CD4-positive, alpha-beta T cell (primary cell): ENCODE results near the gene BSND. TPM values are rescaled to one million over a fixed set of nuclear protein-coding genes. Genes with fewer than 3 reads are reported as not detected.

ENCODE experiments used
- ATAC-seq: fragments of 200-7000 bp; cut with Tn5 transposase; one replicate; pipeline ENCODE4 v1.10.0; 2022; ENCODE audit warnings: mild to moderate bottlenecking; ENCODE audit not compliant: poor library complexity
- CTCF ChIA-PET: fragments of 350-600 bp; sonication (Branson Sonifier 250); formaldehyde crosslinking; loops from one replicate; lab custom pipeline; 2021; ENCODE audit warnings: antibody characterized with exemption, inconsistent platforms; lab: Charles Lee
- POLR2A ChIA-PET: fragments of 350-600 bp; sonication (Branson Sonifier 250); formaldehyde crosslinking; loops from one replicate; lab custom pipeline; 2021; ENCODE audit warnings: antibody characterized with exemption, inconsistent platforms; lab: Charles Lee
- DNase-seq, 14 experiments: peaks; one replicate each; pipeline ENCODE4 v3.0.0-alpha.2; 2013 to 2020; ENCODE audit warnings: mixed read lengths in 2 of 14
- H3K27ac ChIP-seq, 2 donors: one replicate each; pipeline versions ENCODE4 v1.5.1 to v1.7.0; 2013; ENCODE audit warnings: low read length in 2 of 2, low read depth in 1 of 2, mild to moderate bottlenecking in 1 of 2
- H3K27me3 ChIP-seq, 2 experiments: 1 replicate in 1 of 2; 2 replicates in 1 of 2; pipeline versions ENCODE4 v1.6.1 to v1.7.0; 2013; ENCODE audit warnings: low read length in 2 of 2, control low read depth in 1 of 2, mild to moderate bottlenecking in 1 of 2, moderate library complexity in 1 of 2; ENCODE audit not compliant: insufficient read depth in 2 of 2, control insufficient read depth in 1 of 2
- H3K36me3 ChIP-seq: one replicate; pipeline ENCODE4 v1.6.1; 2013; ENCODE audit warnings: low read length, control low read depth; ENCODE audit not compliant: insufficient read depth
- H3K4me1 ChIP-seq: one replicate; pipeline ENCODE4 v1.6.1; 2013; ENCODE audit warnings: low read length, control low read depth; ENCODE audit not compliant: insufficient read depth
- H3K4me3 ChIP-seq: one replicate; pipeline ENCODE4 v1.5.1; 2013; ENCODE audit warnings: mild to moderate bottlenecking, low read length, moderate library complexity
- H3K9me3 ChIP-seq, 2 experiments: 1 replicate in 1 of 2; 2 replicates in 1 of 2; pipeline versions ENCODE4 v1.6.1 to v1.7.0; 2013; ENCODE audit warnings: low read length in 2 of 2, mild to moderate bottlenecking in 2 of 2, control low read depth in 1 of 2, moderate library complexity in 1 of 2; ENCODE audit not compliant: control insufficient read depth in 1 of 2, insufficient read depth in 1 of 2
- H3K27ac Mint-ChIP-seq: one replicate; pipeline ENCODE4 v1.8.0; 2020; ENCODE audit warnings: mixed read lengths
- H3K27me3 Mint-ChIP-seq: one replicate; pipeline ENCODE4 v1.8.0; 2021; ENCODE audit warnings: mixed read lengths
- H3K36me3 Mint-ChIP-seq: one replicate; pipeline ENCODE4 v1.8.0; 2021; ENCODE audit warnings: low read depth, mixed read lengths
- H3K4me1 Mint-ChIP-seq: one replicate; pipeline ENCODE4 v1.8.0; 2021; ENCODE audit warnings: low read depth, mixed read lengths
- H3K4me3 Mint-ChIP-seq: one replicate; pipeline ENCODE4 v1.8.0; 2020; ENCODE audit warnings: mild to moderate bottlenecking, mixed read lengths
- H3K9me3 Mint-ChIP-seq: one replicate; pipeline ENCODE4 v1.8.0; 2020; ENCODE audit warnings: mixed read lengths
- intact Hi-C, 2 experiments: fragments of 100-400 bp; cut with DNase I in 1 of 2; cut with micrococcal nuclease in 1 of 2; formaldehyde crosslinking; loops; one replicate each; pipeline versions ENCODE4 v1.15.1 to v1.9.0; 2023 to 2025; cut with DNase I, micrococcal nuclease
- total RNA-seq, 174 experiments: library from RNA in 2 of 174; stranded (reverse) in 2 of 174; gene quantifications; one replicate each; pipeline ENCODE4 v1.2.3 and lab custom pipeline; 2021 to 2026
- TF ChIP-seq, protein P1 (sequence below): fragments of 200-600 bp; IDR thresholded peaks from one replicate; pipeline ENCODE4 v1.8.0; 2022; ENCODE audit warnings: antibody characterized with exemption, mild to moderate bottlenecking

Gene BSND
- total RNA-seq, 2 experiments from 2014 or later: not detected

DNA sequence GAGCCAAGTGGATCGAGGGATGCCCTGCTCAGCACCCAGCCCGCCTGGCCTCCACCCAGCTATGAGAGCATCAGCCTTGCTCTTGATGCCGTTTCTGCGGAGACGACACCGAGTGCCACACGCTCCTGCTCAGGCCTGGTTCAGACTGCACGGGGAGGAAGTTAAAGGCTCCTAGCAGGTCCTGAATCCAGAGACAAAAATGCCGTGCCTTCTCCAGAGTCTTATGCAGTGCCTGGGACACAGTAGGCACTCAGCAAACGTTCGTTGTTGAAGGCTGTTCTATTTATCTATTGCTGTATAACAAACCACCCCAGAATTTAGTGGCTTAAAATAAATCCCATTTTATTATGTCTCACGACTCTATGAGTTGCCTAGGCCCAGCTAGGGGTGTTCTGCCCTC is 6.8 kb upstream of the BSND start:
- H3K4me3 ChIP-seq: no peak overlapping the region
- peaks cover 22% of the 10 kb centered on the region for H3K27me3 Mint-ChIP-seq
- DNase-seq: no peak

DNA sequence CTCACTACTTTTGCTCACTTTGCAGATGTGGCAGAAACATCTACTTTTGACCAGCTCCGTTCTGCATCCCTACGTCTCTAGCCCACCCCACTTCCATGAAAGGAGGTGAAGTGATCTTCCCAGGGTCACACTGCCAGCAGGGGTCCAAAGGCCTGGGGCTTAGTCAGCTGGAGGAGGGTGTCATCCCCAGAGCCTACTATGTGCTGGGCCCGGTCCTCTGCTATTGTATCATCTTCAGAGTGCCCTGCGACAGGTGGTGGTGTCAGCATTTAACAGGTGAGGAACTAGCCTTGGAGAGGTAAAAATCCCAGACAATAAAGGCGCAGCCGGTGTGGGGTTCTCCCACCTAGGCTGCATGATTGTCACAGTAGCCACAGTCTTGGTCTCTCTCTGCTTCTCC is 5.6 kb upstream of the BSND start:
- Histone ChIP-seq H3K9me3 (peaks cover 0 to 8% of the 10 kb centered on the region in 2 experiments), H3K4me3 (no peak overlapping the region), H3K27ac (no peak overlapping the region), H3K27me3 (peaks cover 19 to 20% of the 10 kb centered on the region in 2 experiments), H3K36me3 (no peaks in the 10 kb centered on the region), H3K4me1 (peaks cover 21% of the 10 kb centered on the region)
- Mint-ChIP-seq H3K36me3 (no peaks in the 10 kb centered on the region), H3K27me3 (peaks cover 32% of the 10 kb centered on the region), H3K9me3 (no peaks in the 10 kb centered on the region), H3K4me3 (no peak overlapping the region), H3K27ac (no peak overlapping the region), H3K4me1 (peaks cover 23% of the 10 kb centered on the region)
- no peak for ATAC-seq
- no peak for DNase-seq
- POLR2A ChIA-PET: no interaction called here
- TF ChIP-seq, protein P1, sequence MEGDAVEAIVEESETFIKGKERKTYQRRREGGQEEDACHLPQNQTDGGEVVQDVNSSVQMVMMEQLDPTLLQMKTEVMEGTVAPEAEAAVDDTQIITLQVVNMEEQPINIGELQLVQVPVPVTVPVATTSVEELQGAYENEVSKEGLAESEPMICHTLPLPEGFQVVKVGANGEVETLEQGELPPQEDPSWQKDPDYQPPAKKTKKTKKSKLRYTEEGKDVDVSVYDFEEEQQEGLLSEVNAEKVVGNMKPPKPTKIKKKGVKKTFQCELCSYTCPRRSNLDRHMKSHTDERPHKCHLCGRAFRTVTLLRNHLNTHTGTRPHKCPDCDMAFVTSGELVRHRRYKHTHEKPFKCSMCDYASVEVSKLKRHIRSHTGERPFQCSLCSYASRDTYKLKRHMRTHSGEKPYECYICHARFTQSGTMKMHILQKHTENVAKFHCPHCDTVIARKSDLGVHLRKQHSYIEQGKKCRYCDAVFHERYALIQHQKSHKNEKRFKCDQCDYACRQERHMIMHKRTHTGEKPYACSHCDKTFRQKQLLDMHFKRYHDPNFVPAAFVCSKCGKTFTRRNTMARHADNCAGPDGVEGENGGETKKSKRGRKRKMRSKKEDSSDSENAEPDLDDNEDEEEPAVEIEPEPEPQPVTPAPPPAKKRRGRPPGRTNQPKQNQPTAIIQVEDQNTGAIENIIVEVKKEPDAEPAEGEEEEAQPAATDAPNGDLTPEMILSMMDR: no peak
- CTCF ChIA-PET: interaction anchor here (1.0 kb wide), 1 partner anchor 48 kb away, joined by 3 read pairs; no protein-coding TSS in a partner anchor
- intact Hi-C loops: loop anchor here in 1 of 2 experiments (10.0 kb wide), 1 partner anchor 928 kb away; no protein-coding TSS in a partner anchor

More for the DNA sequence above, 6.8 kb upstream of the BSND start:
- Mint-ChIP-seq H3K36me3 (no peaks in the 10 kb centered on the region), H3K27ac (no peak overlapping the region), H3K9me3 (no peaks in the 10 kb centered on the region), H3K4me3 (no peak overlapping the region), H3K4me1 (peaks cover 18% of the 10 kb centered on the region)
- intact Hi-C loops: loop anchor here in 1 of 2 experiments (10.0 kb wide), 1 partner anchor 927 kb away; no protein-coding TSS in a partner anchor
- Histone ChIP-seq H3K27ac (no peak overlapping the region), H3K36me3 (no peaks in the 10 kb centered on the region), H3K9me3 (peaks cover 0 to 8% of the 10 kb centered on the region in 2 experiments), H3K27me3 (peaks cover 7 to 11% of the 10 kb centered on the region in 2 experiments), H3K4me1 (peaks cover 17% of the 10 kb centered on the region)
- TF ChIP-seq, protein P1: no peak
- ATAC-seq: no peak
- ChIA-PET POLR2A (no interaction called here), CTCF (no interaction called here)

DNA sequence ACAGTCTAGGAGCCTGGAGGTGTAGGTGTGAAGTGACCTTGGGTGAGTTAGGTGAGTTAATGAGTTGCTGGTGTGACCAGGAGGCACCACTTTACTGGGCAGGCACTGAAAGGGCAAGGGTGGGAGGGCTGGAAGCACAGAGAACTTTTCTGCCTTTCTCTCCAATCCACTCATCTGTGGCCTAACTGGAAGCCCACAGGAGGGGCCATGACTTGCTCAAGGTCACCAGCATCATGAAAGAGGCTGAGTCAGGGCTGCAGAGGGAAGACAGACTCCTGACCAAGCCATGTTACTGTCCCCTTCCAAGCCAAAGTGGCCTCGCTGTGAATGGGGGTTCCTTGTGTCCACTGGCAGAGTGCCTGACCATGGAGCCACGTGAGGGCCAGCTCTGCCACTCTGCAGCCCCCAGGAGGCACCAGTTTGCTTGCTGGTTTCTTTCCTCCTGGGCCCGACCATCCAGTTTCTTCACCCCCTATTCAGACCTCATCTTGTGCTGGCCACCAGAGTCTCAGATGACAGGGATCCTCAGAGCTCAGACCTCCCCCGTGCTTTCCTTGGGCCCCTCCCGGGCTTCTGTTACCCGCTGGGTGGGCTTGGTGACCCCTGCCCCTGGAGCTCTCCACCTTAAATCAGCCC is 4.3 kb upstream of the BSND start:
- peaks cover 41% of the 10 kb centered on the region for H3K27me3 Mint-ChIP-seq
- no peak for DNase-seq

More for the DNA sequence above, 4.3 kb upstream of the BSND start:
- POLR2A ChIA-PET: no interaction called here
- H3K4me1 ChIP-seq: peaks cover 21% of the 10 kb centered on the region
- H3K27ac ChIP-seq: no peak overlapping the region
- TF ChIP-seq, protein P1: no peak
- H3K27me3 ChIP-seq: peaks cover 25 to 29% of the 10 kb centered on the region in 2 experiments
- intact Hi-C loops: loop anchor here in 1 of 2 experiments (10.0 kb wide), 1 partner anchor 930 kb away; no protein-coding TSS in a partner anchor
- H3K36me3 Mint-ChIP-seq: no peaks in the 10 kb centered on the region
- no peak overlapping the region for H3K27ac Mint-ChIP-seq
- H3K4me3 Mint-ChIP-seq: no peak overlapping the region
- no peaks in the 10 kb centered on the region for H3K9me3 Mint-ChIP-seq
- ATAC-seq: no peak
- CTCF ChIA-PET: interaction anchor here (1.1 kb wide), 1 partner anchor 49 kb away, joined by 3 read pairs; no protein-coding TSS in a partner anchor
- no peak overlapping the region for H3K4me3 ChIP-seq
- H3K36me3 ChIP-seq: no peaks in the 10 kb centered on the region
- peaks cover 23% of the 10 kb centered on the region for H3K4me1 Mint-ChIP-seq
- peaks cover 0 to 8% of the 10 kb centered on the region in 2 experiments for H3K9me3 ChIP-seq
